H4 (cell line): ENCODE measurements around the gene NELL1. TPM values are rescaled to one million over a fixed set of nuclear protein-coding genes. Genes with fewer than 3 reads are reported as not detected.

Experiments
- DNase-seq: peaks from one replicate; pipeline ENCODE4 v3.0.0-alpha.2; 2015; ENCODE audit warnings: low spot score
- total RNA-seq: library from RNA; depleted of rRNA; stranded (reverse); fragments of >200 nt; shearing (Covaris generic); gene quantifications from 2 replicates; pipeline ENCODE4 v1.2.3, GENCODE V29; 2014

The NELL1 gene
- total RNA-seq, 1 experiment from 2014 or later, result 0.02 TPM

- DNase-seq, result no peak
Observed at GRCh38 chr11:20873054-20873453, 203.7 kb downstream of the NELL1 start.

GRCh38 chr11:20874358-20874757 lies 205.0 kb downstream of the NELL1 start:
- no peak for DNase-seq

- no peak for DNase-seq
Observed at GRCh38 chr11:20875889-20876288, 206.5 kb downstream of the NELL1 start.

- DNase-seq, result no peak
Observed at GRCh38 chr11:20876738-20877137, 207.4 kb downstream of the NELL1 start.

- no peak for DNase-seq
Observed at GRCh38 chr11:20880094-20880493, 210.7 kb downstream of the NELL1 start.

- DNase-seq, result no peak
Observed at GRCh38 chr11:20881328-20882079, 212.1 kb downstream of the NELL1 start.

- no peak for DNase-seq
Observed at GRCh38 chr11:20887137-20887536, 217.8 kb downstream of the NELL1 start.

- DNase-seq, result no peak
Observed at GRCh38 chr11:20894296-20894695, 224.9 kb downstream of the NELL1 start.

- DNase-seq, result no peak
Observed at GRCh38 chr11:20909995-20910726, 240.8 kb downstream of the NELL1 start.

- DNase-seq, result no peak
Observed at GRCh38 chr11:20910733-20911132, 241.3 kb downstream of the NELL1 start.

GRCh38 chr11:20912065-20912821 lies 242.9 kb downstream of the NELL1 start:
- no peak for DNase-seq

- no peak for DNase-seq
Observed at GRCh38 chr11:20912922-20913512, 243.6 kb downstream of the NELL1 start.

- no peak for DNase-seq
Observed at GRCh38 chr11:20917306-20917705, 247.9 kb downstream of the NELL1 start.

GRCh38 chr11:20926799-20927540 lies 257.6 kb downstream of the NELL1 start:
- DNase-seq, result no peak

- no peak for DNase-seq
Observed at GRCh38 chr11:20931029-20931428, 261.6 kb downstream of the NELL1 start.

GRCh38 chr11:20933086-20933485 lies 263.7 kb downstream of the NELL1 start:
- DNase-seq, result no peak

- no peak for DNase-seq
Observed at GRCh38 chr11:20933958-20934357, 264.6 kb downstream of the NELL1 start.

GRCh38 chr11:20934516-20934915 lies 265.1 kb downstream of the NELL1 start:
- no peak for DNase-seq

- DNase-seq, result peak; percentile 9
Observed at GRCh38 chr11:20937826-20938225, 268.4 kb downstream of the NELL1 start.

- no peak for DNase-seq
Observed at GRCh38 chr11:20949585-20949984, 280.2 kb downstream of the NELL1 start.

GRCh38 chr11:20962581-20962980 lies 293.2 kb downstream of the NELL1 start:
- peak; percentile 92 for DNase-seq
